Measurements from ENCODE around the gene ZNF235. TPM values are rescaled to one million over a fixed set of nuclear protein-coding genes. Genes with fewer than 3 reads are reported as not detected.
A peak's percentile ranks its signal among the peaks of the same experiment; 100 is the strongest.

ZNF235 gene
- total RNA-seq (2014; rRNA removed) (0.92 and 1.0 TPM in 2 replicates), Bru-seq, nascent RNA (percentile 54 among the genes with signal in this experiment), BruChase-seq, experiment 1, labeled RNA remaining after a 6-hour chase (percentile 51 among the genes with signal in this experiment), BruChase-seq, experiment 2, labeled RNA remaining after a 2-hour chase (percentile 62 among the genes with signal in this experiment)
- long read RNA-seq, partial matches to known transcripts, result 0 of 4 reads
- long read RNA-seq, other reads (novel, unspliced or antisense), result 2 of 4 reads

DNA sequence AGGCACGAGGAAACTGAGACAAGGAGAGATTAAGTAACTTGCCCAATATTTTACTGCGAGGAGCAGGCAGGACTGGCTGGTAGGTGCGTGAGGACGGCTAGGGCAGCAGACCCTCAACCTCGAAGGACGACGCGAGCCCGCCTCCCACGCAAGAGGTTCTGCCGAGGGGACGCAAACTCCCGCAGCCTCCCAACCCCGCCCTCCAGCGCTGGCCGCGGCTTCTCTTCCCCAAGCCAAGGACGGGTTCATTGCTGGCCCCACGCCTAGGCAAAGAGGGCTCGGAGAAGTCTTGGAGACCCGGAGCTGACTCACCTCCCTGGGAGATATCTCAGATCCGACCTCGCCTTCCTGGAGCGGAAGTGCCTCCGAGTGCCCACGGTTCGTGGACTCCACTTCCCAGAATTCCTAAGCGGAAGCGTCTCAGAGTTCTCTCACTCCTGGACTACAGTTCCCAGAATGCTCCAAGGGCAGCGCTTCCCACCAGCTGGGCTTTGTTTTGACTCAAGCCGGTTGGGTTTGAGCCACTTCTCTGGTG lies at the start of gene ZNF235:
TSS of gene ZNF235 (minus strand) at position 367 of the 535 bp plus-strand sequence. CDS start 1,621 bp downstream, outside the sequence.
- ChIA-PET POLR2A (ENCODE audit: unreplicated experiment) (interaction anchor here (0.6 kb wide), 1 partner anchor 92 kb away, joined by 4 read pairs; the partner anchor contains the start of gene ZNF227), CTCF (no interaction called here)
- Histone ChIP-seq H3K27me3 (ENCODE audit: low read length) (no peaks in the 10 kb centered on the region), H3F3A (ENCODE audit: low read length, unreplicated experiment) (no peaks in the 10 kb centered on the region), H3K9me3 (ENCODE audit: low read length) (no peaks in the 10 kb centered on the region), H2AFZ (ENCODE audit: low read length) (peak within 1 kb of the TSS; percentile 99), H3K4me1 (ENCODE audit: insufficient read depth, low read length) (peaks cover 10% of the 10 kb centered on the region), H3K79me2 (ENCODE audit: low read length) (no peaks in the 10 kb centered on the region), H3K36me3 (ENCODE audit: low read depth, low read length) (no peaks in the 10 kb centered on the region), H4K20me1 (ENCODE audit: low read length) (no peaks in the 10 kb centered on the region), H3K9me2 (replicated peaks; ENCODE audit: low read length) (no peaks in the 10 kb centered on the region), H3K9ac (ENCODE audit: low read length) (peak within 1 kb of the TSS; percentile 71), H3K4me2 (ENCODE audit: low read length) (peak within 1 kb of the TSS; percentile 92), H3K4me3 (ENCODE audit: low read length) (peak within 1 kb of the TSS; percentile 89), H3K27ac (ENCODE audit: low read length) (peak within 1 kb of the TSS; percentile 67)
- no TSS peak for BruUV-seq (replicated peaks)
- intact Hi-C loops (cut with micrococcal nuclease), result loop anchor here (1.0 to 2.0 kb wide), 3 partner anchors 46 to 191 kb away; partner anchors contain the start of genes ZNF225, ZNF227 and ZNF233
- TF ChIP-seq, protein P1, sequence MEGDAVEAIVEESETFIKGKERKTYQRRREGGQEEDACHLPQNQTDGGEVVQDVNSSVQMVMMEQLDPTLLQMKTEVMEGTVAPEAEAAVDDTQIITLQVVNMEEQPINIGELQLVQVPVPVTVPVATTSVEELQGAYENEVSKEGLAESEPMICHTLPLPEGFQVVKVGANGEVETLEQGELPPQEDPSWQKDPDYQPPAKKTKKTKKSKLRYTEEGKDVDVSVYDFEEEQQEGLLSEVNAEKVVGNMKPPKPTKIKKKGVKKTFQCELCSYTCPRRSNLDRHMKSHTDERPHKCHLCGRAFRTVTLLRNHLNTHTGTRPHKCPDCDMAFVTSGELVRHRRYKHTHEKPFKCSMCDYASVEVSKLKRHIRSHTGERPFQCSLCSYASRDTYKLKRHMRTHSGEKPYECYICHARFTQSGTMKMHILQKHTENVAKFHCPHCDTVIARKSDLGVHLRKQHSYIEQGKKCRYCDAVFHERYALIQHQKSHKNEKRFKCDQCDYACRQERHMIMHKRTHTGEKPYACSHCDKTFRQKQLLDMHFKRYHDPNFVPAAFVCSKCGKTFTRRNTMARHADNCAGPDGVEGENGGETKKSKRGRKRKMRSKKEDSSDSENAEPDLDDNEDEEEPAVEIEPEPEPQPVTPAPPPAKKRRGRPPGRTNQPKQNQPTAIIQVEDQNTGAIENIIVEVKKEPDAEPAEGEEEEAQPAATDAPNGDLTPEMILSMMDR (conservative IDR thresholded peaks at IDR 0.05; ENCODE audit: low read depth, low read length), result no peak
- TF ChIP-seq EZH2phosphoT487 (IDR thresholded peaks at IDR 0.05; ENCODE audit: borderline replicate concordance, low read length), result no peak
- peak; percentile 98 for ATAC-seq
- peak; percentile 96 for DNase-seq

DNA sequence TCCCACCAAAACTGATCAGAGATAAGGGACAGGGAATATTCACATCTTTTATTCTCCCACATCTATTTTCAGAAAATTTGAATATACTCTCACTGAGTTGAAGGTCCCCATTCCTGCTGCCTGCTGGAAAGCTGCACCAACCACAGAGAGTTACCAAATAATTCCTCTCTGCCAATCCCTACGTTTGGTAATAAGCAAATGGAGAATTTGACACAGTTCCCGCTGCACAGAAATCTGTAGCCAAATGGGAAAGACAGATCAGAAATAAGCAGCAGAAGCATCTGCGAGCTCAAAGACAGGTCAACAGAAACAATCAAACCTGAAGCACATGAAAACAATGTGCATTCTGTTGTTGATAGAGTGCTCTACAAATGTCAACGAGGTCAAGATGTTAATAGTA lies 41.7 kb upstream of the ZNF235 start:
- Histone ChIP-seq H3K36me3 (ENCODE audit: low read depth, low read length) (peaks cover 7% of the 10 kb centered on the region; the same call in 1 of the 2 replicates), H4K20me1 (ENCODE audit: low read length) (no peaks in the 10 kb centered on the region), H3K9me3 (ENCODE audit: low read length) (no peaks in the 10 kb centered on the region), H2AFZ (ENCODE audit: low read length) (no peak overlapping the region), H3K9me2 (replicated peaks; ENCODE audit: low read length) (no peaks in the 10 kb centered on the region), H3K27ac (ENCODE audit: low read length) (no peak overlapping the region), H3K79me2 (ENCODE audit: low read length) (no peaks in the 10 kb centered on the region), H3K4me1 (ENCODE audit: insufficient read depth, low read length) (no peaks in the 10 kb centered on the region), H3K4me2 (ENCODE audit: low read length) (no peak overlapping the region), H3K27me3 (ENCODE audit: low read length) (no peaks in the 10 kb centered on the region), H3F3A (ENCODE audit: low read length, unreplicated experiment) (no peaks in the 10 kb centered on the region), H3K9ac (ENCODE audit: low read length) (no peak overlapping the region), H3K4me3 (ENCODE audit: low read length) (no peak overlapping the region)
- intact Hi-C loops (cut with micrococcal nuclease), result no loop called here
- POLR2A ChIA-PET (ENCODE audit: unreplicated experiment), result no interaction called here
- DNase-seq (no peak), ATAC-seq (no peak)
- BruUV-seq (replicated peaks), result no TSS peak
- CTCF ChIA-PET, result no interaction called here
- no peak for TF ChIP-seq EZH2 (IDR thresholded peaks at IDR 0.05; ENCODE audit: low read length, unreplicated experiment)
- TF ChIP-seq EZH2phosphoT487 (IDR thresholded peaks at IDR 0.05; ENCODE audit: borderline replicate concordance, low read length), result no peak
- TF ChIP-seq, protein P1 (conservative IDR thresholded peaks at IDR 0.05; ENCODE audit: low read depth, low read length), result no peak

DNA sequence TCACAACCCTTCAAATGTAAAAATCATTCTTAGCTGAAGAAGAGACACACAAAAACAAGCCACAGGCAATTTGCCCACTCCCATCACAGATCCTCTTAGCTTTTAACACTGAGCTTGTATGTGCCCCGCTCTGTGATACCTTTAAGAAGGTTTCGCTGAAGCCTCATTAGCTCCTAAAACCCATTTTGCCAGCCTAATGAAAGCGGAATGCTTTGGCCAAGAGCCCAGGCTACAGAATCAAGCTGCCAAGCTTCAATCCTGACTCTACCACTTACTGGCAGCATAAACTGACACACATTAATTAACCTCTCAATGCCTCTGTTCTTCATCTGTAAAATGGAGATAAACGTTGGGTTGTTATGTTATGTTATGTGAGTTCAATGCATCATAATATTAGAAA lies 41.1 kb upstream of the ZNF235 start:
- no peaks in the 10 kb centered on the region for H3F3A ChIP-seq (ENCODE audit: low read length, unreplicated experiment)
- H3K9ac ChIP-seq (ENCODE audit: low read length), result no peak overlapping the region
- no peaks in the 10 kb centered on the region for H3K79me2 ChIP-seq (ENCODE audit: low read length)
- H2AFZ ChIP-seq (ENCODE audit: low read length), result no peak overlapping the region
- ChIA-PET POLR2A (ENCODE audit: unreplicated experiment) (no interaction called here), CTCF (no interaction called here)
- no peaks in the 10 kb centered on the region for H3K9me3 ChIP-seq (ENCODE audit: low read length)
- H3K36me3 ChIP-seq (ENCODE audit: low read depth, low read length), result peaks cover 8% of the 10 kb centered on the region; the same call in 1 of the 2 replicates
- H3K4me3 ChIP-seq (ENCODE audit: low read length), result no peak overlapping the region
- no peak for DNase-seq
- no peak overlapping the region for H3K27ac ChIP-seq (ENCODE audit: low read length)
- no peaks in the 10 kb centered on the region for H3K9me2 ChIP-seq (replicated peaks; ENCODE audit: low read length)
- no TSS peak for BruUV-seq (replicated peaks)
- H3K4me2 ChIP-seq (ENCODE audit: low read length), result no peak overlapping the region
- TF ChIP-seq EZH2 (IDR thresholded peaks at IDR 0.05; ENCODE audit: low read length, unreplicated experiment) (no peak), EZH2phosphoT487 (IDR thresholded peaks at IDR 0.05; ENCODE audit: borderline replicate concordance, low read length) (no peak)
- TF ChIP-seq, protein P1 (conservative IDR thresholded peaks at IDR 0.05; ENCODE audit: low read depth, low read length), result no peak
- intact Hi-C loops (cut with micrococcal nuclease), result no loop called here
- no peaks in the 10 kb centered on the region for H3K27me3 ChIP-seq (ENCODE audit: low read length)
- H4K20me1 ChIP-seq (ENCODE audit: low read length), result no peaks in the 10 kb centered on the region
- no peaks in the 10 kb centered on the region for H3K4me1 ChIP-seq (ENCODE audit: insufficient read depth, low read length)
- ATAC-seq, result no peak
